Right lobe of liver (tissue), 6 donors: Measurements from ENCODE around the gene ODC1. TPM values are rescaled to one million over a fixed set of nuclear protein-coding genes. Genes with fewer than 3 reads are reported as not detected.
"Not testable (repeated sequence)": the region's sequence is repeated elsewhere in the genome, so short reads cannot be mapped to it uniquely, and the experiment has no call there.

Experiments used
- ATAC-seq, 4 donors: fragments of 200-7000 bp; cut with Tn5 transposase; one replicate each; pipeline ENCODE4 v1.9.1; 2020; ENCODE audit warnings: mild to moderate bottlenecking in 4 of 4, moderate library complexity in 4 of 4
- DNase-seq, 3 donors: peaks; one replicate each; pipeline ENCODE4 v3.0.0-alpha.2; 2020
- H3K27ac ChIP-seq, 3 donors: fragments of 200-600 bp; one replicate each; pipeline ENCODE4 v1.8.0; 2022
- H3K27me3 ChIP-seq, 2 donors: fragments of 200-600 bp; one replicate each; pipeline ENCODE4 v1.8.0; 2022
- H3K36me3 ChIP-seq, 4 donors: fragments of 200-600 bp; sonication (generic) in 1 of 4; one replicate each; pipeline versions ENCODE4 v1.5.1 to v1.8.0; 2017 to 2022; ENCODE audit warnings: control low read depth in 1 of 4
- H3K4me1 ChIP-seq, 4 donors: fragments of 200-600 bp; sonication (generic) in 1 of 4; one replicate each; pipeline versions ENCODE4 v1.5.1 to v1.8.0; 2017 to 2022; ENCODE audit warnings: control low read depth in 1 of 4
- H3K4me3 ChIP-seq, 3 donors: fragments of 200-600 bp; one replicate each; pipeline ENCODE4 v1.8.0; 2022
- H3K9me3 ChIP-seq, 4 donors: fragments of 200-600 bp; sonication (generic) in 1 of 4; one replicate each; pipeline versions ENCODE4 v1.5.1 to v1.8.0; 2017 to 2022; ENCODE audit warnings: control low read depth in 1 of 4
- POLR2A ChIP-seq: fragments of 450-650 bp; IDR thresholded peaks from one replicate; pipeline ENCODE4 v1.6.1; 2017; ENCODE audit warnings: antibody characterized with exemption, mild to moderate bottlenecking
- WGBS: methylation state at CpG from one replicate; pipeline ENCODE4 v1.1.6; 2018; ENCODE audit warnings: low coverage, low lambda C conversion rate; ENCODE audit not compliant: insufficient coverage; ENCODE audit errors: missing lambda C conversion rate; 5-methylcytosine and 5-hydroxymethylcytosine counted together
- intact Hi-C, 2 donors: fragments of 100-400 bp; cut with DNase I; formaldehyde crosslinking; loops; one replicate each; pipeline versions ENCODE4 v1.11.2 to v1.14.1; 2022
- total RNA-seq, 6 experiments: library from RNA; depleted of rRNA in 2 of 6; stranded (reverse); fragments of >200 nt in 2 of 6; fragmentation: NEBNext Ultra II Directional in 3 of 6; extraction: Animal tissue kit (Norgen Biotek cat#: 25700) in 3 of 6; gene quantifications; one replicate each; pipeline versions ENCODE4 v1.1.0 to v1.2.4, GENCODE V29; 2016 to 2023
- TF ChIP-seq, protein P1 (sequence below), 4 donors: fragments of 200-600 bp in 3 of 4; fragments of 450-650 bp in 1 of 4; IDR thresholded peaks; one replicate each; pipeline versions ENCODE4 v1.5.1 to v1.8.0; 2016 to 2022; ENCODE audit warnings: antibody characterized with exemption in 4 of 4, mild to moderate bottlenecking in 2 of 4
- donor health status: DM: no; HTN: yes; CAD: no.
- donor health status: DM: no; HTN: no; CAD: no.
- donor health status: DM: no; HTN: no; CAD: no.
- donor health status: DM: no; HTN: yes; CAD: no.
- donor health status: DM: no; HTN: yes; CAD: no.

The ODC1 gene
- total RNA-seq, 6 experiments from 2014 or later, result 14.4 to 197 (median 28.6) TPM

DNA sequence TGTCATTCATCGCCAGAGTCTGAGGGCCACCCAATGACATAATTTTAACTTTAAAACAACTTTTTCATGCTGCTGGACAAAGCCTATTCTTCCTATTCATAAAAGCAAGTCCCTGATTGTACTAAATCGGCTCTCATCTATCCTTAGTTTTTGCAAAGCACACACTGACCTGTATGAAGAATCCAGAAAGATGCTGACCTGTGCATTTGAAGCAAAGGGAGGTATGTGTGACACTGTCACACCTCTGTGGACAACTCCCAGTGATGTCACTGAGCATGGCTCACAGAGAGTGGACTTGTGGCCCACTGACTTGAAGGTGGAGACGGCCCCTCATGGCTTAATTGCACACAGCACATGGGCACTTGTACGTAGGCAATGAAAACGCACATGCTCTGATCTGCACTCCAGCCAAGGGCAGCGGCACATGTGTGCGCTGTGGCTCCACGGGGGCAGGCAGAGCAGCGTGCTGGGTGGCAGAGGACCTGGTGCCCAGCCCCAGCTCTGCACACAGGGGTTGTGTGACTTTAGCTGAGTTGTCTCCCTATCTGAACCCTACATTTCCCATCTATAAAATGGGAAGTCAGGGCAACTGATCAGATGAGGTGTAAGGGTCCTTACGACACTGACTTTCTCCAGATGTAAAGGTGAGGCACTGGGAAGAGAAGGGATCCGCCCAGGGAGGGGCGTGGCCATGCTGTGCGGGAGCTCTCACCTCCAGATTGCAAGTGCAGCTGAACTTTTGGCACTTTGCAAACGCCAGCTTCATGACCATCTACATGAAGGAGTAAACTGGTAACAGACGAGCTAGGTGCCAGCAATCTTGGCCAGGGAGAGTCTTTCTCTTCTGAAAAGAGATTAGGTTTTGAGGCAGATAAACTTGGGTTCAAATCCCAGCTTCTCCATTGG is 14.3 kb upstream of the ODC1 start:
- intact Hi-C loops, result no loop called here
- no peak for TF ChIP-seq POLR2A
- WGBS, result 50% methylated on average over 8 of the region's 15 CpGs
- DNase-seq (no peak), ATAC-seq (no peak)
- Histone ChIP-seq H3K27ac (no peak overlapping the region), H3K4me3 (no peak overlapping the region), H3K36me3 (no peaks in the 10 kb centered on the region), H3K9me3 (no peaks in the 10 kb centered on the region), H3K4me1 (peaks cover 0 to 4% (median 0%) of the 10 kb centered on the region in 4 donors), H3K27me3 (no peaks in the 10 kb centered on the region)

DNA sequence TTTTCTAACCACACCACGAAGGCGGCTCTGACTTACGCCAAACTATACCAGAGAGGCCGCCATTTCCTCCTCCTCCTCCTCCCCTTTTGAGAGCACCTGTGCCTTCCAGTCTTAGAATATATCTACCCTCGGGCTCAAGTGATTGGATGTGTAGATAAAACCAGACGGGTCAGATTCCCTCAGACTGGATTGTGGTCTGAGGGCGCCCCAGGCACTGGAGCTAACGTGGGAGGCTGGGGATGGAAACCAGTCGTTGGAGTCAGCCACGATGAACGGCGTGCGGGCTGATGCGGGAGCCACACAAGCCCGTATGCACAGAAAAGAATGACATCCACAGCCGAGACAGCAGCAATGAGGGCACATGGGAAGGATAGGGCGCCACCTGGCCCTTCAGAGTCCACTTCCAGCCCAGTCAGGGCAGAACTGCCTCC is 12.3 kb upstream of the ODC1 start:
- WGBS, result 76% methylated on average over 13 of the region's 17 CpGs
- Histone ChIP-seq H3K27me3 (no peaks in the 10 kb centered on the region), H3K27ac (no peak overlapping the region), H3K36me3 (no peaks in the 10 kb centered on the region), H3K4me1 (peaks cover 0 to 4% (median 0%) of the 10 kb centered on the region in 4 donors), H3K4me3 (no peak overlapping the region), H3K9me3 (no peaks in the 10 kb centered on the region)
- ATAC-seq (no peak), DNase-seq (no peak)
- TF ChIP-seq, protein P1, sequence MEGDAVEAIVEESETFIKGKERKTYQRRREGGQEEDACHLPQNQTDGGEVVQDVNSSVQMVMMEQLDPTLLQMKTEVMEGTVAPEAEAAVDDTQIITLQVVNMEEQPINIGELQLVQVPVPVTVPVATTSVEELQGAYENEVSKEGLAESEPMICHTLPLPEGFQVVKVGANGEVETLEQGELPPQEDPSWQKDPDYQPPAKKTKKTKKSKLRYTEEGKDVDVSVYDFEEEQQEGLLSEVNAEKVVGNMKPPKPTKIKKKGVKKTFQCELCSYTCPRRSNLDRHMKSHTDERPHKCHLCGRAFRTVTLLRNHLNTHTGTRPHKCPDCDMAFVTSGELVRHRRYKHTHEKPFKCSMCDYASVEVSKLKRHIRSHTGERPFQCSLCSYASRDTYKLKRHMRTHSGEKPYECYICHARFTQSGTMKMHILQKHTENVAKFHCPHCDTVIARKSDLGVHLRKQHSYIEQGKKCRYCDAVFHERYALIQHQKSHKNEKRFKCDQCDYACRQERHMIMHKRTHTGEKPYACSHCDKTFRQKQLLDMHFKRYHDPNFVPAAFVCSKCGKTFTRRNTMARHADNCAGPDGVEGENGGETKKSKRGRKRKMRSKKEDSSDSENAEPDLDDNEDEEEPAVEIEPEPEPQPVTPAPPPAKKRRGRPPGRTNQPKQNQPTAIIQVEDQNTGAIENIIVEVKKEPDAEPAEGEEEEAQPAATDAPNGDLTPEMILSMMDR (IDR thresholded peaks at IDR 0.05), result no peak
- no peak for TF ChIP-seq POLR2A
- intact Hi-C loops, result no loop called here

DNA sequence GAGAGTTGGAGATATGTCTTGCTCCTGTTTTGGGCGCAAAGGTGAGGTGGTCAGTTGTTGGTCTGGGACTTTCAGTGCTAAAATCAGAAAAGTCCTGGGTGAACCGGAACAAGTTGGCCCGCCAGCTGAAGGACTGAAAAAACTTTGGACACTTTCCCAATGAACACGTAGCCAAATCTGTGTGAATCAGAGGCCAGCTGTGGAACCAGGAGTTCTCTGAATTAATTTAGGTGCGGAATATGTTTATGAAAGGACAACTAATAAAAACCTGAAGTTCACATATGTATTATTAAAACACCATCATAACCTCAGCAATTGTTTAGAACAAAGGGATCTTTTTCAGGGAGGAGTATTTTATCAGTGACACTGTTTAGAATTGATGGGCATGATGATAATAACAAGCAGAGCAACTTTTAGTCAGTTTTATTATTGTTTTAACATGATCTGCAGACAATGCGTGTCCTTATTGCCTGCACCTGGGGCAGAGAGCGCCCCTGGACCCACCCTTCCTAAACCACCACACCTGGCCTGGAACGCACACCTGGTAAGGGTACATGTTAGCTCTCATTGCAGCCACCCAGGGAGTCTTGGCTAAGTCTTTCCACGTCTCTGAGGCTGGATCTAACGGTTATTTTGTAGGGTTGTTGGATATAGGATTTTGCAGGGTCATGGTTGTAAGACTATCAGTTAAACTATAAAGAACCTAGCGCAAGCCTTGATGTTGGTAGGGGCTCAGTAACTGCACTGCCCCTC is 9.9 kb upstream of the ODC1 start:
- WGBS, result 49% methylated on average over 10 of the region's 11 CpGs
- no peaks in the 10 kb centered on the region for H3K9me3 ChIP-seq
- no peaks in the 10 kb centered on the region for H3K27me3 ChIP-seq
- no peak for TF ChIP-seq POLR2A
- TF ChIP-seq, protein P1 (IDR thresholded peaks at IDR 0.05), result no peak
- ATAC-seq (peak; percentile 50 to 60 (median 58)), DNase-seq (no peak)
- peaks cover 0 to 8% (median under 1%) of the 10 kb centered on the region in 4 donors for H3K4me1 ChIP-seq
- intact Hi-C loops, result no loop called here
- H3K36me3 ChIP-seq, result no peaks in the 10 kb centered on the region
- H3K27ac ChIP-seq, result no peak overlapping the region
- no peak overlapping the region for H3K4me3 ChIP-seq

DNA sequence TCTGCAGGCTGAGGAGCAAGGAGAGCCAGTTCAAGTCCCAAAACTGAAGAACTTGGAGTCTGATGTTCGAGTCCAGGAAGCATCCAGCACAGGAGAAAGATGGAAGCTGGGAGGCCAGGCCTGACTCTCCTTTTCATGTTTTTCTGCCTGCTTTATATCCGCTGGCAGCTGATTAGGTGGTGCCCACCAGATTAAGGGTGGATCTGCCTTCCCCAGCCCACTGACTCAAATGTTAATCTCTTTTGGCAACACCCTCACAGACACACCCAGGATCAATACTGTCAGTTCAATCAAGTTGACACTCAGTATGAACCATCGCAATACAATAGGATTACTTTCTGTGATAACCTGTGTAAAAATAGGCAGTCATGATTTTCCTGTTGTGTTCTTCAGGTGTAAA is 9.1 kb upstream of the ODC1 start:
- H3K4me3 ChIP-seq, DNase-seq, H3K27me3 ChIP-seq, H3K9me3 ChIP-seq, H3K36me3 ChIP-seq, ATAC-seq, H3K27ac ChIP-seq, intact Hi-C loops: not testable (repeated sequence)
- WGBS, result 64% methylated on average over 3 of the region's 3 CpGs
- H3K4me1 ChIP-seq, result peaks cover 0 to 16% (median 4%) of the 10 kb centered on the region in 4 donors

DNA sequence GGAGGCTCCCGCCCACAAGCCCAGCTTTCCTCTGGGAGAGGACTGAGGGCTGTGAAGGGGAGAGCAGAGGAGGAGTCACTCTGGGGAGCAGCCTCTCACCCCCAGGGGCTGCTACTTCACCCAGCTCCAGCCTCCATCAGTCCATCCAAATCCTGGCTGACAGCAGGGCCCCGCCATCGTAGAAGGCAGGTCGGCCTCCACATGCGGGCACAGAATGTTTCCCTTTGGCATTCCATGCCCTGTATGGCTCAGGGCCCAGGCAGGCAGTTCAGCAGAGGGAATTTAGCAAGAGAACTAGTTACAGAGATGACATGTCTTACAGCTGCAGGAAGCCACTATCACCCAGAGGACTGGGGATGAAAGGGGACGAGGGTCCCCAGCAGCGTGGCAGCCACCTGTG is 6.4 kb upstream of the ODC1 start:
- peak in 3 of 4 donors; percentile 21 to 31 (median 27) for ATAC-seq
- H3K36me3 ChIP-seq, result no peaks in the 10 kb centered on the region
- 73% methylated on average over 2 of the region's 7 CpGs for WGBS
- no peaks in the 10 kb centered on the region for H3K9me3 ChIP-seq
- intact Hi-C loops, result no loop called here
- no peaks in the 10 kb centered on the region for H3K27me3 ChIP-seq
- TF ChIP-seq POLR2A, result no peak
- TF ChIP-seq, protein P1 (IDR thresholded peaks at IDR 0.05), result no peak
- no peak overlapping the region for H3K27ac ChIP-seq
- no peak overlapping the region for H3K4me3 ChIP-seq
- peaks cover 0 to 33% (median 11%) of the 10 kb centered on the region in 4 donors for H3K4me1 ChIP-seq
- DNase-seq, result peak in 2 of 3 donors; percentile 61 to 74
